ENCODE data around the gene PRDM16.

The PRDM16 gene

DNA sequence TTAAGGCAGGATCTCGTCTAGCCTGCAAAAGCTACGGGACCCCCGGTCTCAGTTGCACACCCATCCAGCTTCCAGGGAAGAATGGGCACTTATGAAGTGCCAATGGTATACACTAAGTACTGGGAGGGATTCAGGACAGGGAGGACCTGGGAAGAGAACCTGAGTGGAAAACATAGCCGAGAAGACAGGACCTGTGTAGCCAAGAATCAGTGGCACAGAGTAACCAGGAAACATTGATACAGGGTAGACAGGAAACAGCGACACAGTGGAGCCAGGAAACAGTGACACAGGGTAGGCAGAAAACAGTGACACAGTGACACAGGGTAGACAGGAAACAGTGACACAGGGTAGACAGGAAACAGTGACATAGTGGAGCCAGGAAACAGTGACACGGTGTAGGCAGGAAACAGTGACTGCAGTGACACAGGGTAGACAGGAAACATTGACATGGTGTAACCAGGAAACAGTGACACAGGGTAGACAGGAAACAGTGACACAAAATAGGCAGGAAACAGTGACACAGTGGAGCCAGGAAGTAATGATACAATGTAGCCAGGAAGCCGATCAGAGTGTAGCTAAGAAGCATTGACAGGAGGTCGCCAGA lies 247.4 kb downstream of the PRDM16 start:
- DNase-seq = no peak

DNA sequence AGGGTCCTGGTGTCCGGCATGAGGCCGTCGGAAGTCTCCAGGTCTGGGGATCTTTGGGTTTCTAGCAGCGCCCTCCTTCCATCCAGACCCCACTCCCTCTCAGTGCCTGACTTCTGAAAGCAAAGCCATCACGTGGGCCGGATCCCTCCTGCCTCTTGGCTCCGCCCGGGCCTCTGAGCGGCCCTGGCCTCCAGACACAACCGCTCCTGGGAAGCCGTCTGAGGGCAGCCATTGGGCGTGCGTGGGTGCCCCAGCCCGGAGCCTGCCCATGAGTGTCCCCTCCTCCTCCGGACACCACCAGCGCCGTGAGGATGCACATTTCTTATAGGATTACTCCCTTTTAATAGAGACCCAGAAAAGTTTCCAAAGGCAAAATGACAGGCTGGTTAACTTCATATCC lies 248.5 kb downstream of the PRDM16 start:
- no peak for DNase-seq

DNA sequence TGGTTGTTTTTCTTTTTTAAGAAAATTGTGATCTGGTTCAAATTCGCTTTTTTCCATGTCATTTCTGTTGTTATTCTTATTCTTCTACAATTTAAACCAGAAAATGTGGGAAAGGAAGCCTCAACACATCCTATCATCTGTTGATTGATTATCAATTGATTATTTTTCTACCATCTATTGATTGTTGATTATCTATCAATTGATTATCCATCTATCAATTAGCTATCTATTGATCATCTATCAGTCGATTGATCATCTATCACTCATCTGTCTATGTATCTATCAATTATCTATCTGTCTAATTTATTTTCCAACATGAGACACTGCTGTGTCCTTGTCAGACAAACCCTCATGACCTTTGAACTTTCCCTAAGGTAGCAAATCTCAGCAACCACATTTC lies 249.3 kb downstream of the PRDM16 start:
- DNase-seq = no peak

DNA sequence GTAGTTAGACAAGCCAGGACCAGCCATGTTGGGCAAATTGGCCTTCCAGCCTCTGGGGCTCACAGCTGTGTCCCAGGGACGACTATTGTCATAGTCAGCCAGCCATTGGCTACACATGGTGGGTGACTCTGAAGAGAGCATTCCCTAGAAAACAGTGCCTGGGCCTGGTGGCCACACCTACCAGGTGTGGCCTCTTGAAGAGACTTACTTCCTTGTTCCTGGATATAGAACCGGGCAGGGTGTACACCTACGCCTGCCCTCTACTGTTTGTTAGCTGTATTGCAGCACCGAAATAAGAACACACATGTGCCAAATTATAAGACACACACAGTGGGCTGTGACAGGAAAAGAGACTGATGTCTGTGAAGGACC lies 250.9 kb downstream of the PRDM16 start:
- peak; percentile 18 for DNase-seq

DNA sequence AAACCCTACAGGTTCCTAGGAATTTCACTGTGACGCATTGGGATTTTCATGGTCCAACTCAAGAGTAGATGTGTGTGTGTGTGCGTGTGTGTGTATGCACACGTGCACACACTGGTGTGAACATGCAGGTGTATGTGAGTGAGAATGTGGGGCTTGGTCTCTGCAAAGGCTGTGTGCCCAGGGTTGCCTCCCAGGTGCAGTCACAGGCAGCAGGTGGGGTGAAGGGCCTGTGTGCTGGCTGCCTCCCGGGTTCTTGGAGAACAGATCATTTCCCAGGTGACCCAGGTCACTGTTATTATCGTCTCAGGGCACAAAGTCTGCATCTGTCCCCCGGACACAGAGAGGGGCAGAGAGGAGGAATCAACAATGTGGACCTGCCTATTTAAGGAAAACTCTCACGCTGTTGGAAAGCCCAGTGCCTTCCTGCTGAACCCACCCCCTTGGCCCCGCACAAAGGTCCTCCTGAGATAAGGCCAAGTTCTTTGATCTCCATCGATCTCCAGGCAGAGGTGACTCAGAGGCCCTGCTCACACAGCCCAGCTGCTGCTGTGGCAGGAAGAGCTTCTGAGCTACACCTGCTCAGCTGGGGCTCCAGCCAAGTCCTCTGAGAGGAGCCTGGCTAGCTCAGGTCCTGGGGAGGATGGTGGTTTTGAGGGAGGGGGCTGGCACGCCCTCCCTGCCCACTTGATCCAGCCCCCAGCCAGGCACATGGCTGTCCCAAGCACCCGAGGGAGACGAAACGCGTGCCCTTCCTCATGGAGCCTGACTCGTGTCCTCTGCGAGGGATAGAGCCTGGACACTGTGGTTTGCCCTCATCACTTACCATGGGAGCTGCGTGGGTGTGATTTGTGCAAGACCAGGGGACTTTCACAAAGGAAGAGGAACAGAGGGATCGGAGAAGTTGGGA lies 251.5 kb downstream of the PRDM16 start:
- no peak for DNase-seq

DNA sequence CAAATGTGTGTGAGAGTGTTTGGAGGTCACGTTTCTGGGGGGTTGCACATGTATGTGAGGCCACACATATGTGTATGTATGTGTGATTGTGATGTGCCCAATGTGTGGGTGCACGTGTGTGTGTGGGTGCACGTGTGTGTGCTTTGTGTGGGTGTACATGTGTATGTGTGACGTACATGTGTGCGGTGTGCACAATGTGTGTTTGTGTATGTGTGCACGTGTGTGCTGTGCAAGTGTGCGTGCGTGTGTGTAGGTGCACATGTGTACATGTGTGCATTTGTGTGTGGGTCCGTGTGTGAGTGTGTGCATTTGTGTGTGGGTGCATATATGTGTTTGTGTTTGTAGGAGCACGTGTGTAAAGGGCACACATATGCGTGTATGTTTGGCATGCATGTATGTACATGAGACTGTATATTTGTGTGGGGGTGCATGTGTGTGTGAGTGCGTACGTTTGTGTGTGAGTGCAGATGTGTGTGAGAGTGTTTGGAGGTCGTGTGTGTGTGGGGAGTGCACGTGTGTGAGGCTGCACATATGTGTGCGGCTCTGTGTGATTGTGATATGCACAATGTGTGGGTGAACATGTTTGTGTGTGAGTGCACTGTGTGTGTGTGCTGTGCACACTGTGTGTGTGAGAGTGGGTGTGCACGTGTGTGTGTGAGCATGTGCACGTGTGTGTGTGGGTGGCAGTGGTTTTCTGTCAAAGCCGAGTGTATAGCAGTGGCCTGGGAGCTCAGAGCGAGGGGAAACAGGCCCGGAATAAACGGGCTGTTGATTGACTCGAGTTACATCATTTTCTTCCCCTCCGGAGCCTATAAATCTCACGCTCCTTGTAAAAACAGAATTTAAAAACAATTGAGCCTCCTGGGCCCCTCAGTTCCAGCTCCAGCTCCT lies 252.8 kb downstream of the PRDM16 start:
- no peak for DNase-seq

DNA sequence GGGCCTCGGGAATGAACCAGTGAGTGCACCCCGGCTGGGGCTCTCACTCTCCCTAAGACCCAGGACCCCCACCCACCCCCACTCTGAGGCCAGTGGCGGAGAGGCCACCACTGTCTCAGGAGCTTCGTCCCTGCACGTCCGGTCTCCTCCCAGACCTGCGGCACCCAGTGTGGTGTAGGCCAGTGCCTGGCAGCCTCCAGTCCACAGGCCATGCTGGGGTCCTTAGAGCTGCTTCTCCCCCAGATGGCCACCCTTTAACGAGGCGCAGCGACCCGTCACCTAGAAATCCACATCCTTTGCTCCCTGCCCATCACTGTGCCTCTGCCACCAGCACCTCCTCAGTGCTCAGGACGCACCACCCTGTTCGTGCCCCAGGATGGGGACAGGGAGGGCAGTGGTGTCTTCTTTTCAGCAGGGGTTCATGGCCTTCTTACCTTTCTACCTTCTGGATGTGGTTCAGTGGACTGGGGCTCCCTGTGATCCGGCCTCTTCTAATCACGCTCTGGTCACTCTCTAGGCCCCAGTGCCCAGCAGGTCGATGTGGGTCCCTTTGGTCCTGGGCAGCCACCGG lies 253.5 kb downstream of the PRDM16 start:
- DNase-seq = no peak

DNA sequence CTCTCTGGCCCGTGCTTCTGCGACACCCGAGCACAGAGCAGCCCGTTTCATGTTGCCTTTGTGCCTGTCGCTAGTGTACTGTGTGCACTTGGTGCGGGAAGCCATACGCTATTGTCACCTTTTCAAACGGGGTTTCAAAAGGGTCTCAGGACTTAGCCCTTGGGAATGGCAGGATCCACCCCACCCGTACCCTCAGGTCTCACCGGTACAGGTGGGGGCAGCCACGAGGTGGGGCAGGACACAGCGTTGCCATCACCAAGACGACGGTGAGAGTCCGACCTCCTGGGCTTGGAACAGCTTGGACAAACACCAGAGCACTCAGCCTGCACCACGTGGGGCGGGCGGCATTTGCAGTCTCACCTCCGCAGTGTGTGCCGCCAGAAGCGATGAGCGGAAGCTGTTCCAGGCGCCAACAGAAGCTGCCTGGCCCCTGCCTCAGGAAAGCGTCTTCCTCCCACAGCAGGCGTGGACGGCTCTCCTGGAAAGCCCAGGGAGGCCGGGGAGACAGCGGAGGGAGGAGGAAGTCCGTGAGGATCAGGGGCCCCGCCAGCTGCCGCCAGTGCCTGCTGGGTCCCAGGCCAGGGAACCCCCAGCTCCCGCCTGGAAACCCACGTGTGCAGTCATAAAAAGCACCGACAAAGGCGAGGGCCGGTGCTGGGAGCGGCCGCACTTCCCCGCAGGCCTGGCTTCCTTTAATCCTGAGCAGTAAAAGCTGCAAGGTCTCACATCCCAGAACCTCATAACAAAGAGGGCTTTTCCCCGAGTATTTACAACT lies 254.2 kb downstream of the PRDM16 start:
- DNase-seq = no peak

DNA sequence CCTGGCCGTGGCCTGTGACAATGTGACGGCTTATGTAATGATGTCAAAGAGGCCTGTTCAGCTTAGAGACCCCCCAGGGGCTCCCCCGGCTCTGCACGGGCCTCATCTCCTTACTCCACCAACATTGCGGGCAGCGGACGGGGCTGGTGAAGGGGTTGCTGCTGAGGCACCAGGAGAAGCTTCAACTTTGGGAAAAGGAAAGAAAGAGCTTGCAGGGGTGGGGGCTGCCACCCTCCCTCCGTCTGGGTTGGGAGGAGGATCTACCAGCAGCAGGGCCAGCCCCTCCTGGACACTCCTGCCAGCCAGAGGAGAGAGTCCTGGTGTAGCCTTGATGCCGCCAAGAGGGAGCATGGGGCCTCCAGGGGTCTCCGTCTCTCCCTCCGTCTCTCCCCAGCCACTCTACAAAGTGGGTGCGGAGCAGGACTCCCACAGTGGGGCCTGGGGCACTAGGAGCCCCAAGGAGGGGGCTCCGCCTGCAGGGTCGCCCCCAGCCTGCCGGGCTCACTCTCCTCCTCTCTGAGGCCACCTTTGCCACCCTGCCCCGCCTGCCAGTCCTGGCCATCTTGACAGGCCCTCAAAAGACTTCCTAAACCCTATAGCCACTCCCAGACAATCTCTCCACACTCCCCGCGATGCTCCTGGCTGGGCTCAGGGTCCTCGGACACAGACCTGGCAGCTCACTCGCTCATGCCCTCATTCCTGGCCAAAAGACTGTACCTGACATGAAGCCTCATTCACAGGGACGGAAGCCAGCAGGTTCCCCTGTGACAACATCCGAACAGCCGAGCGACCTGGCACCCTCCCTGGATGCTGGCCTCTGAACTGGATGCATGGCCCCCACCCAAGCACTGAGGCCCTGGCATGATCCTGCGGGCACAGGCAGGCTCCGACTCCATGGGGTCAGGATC lies 255.0 kb downstream of the PRDM16 start:
- DNase-seq = no peak

DNA sequence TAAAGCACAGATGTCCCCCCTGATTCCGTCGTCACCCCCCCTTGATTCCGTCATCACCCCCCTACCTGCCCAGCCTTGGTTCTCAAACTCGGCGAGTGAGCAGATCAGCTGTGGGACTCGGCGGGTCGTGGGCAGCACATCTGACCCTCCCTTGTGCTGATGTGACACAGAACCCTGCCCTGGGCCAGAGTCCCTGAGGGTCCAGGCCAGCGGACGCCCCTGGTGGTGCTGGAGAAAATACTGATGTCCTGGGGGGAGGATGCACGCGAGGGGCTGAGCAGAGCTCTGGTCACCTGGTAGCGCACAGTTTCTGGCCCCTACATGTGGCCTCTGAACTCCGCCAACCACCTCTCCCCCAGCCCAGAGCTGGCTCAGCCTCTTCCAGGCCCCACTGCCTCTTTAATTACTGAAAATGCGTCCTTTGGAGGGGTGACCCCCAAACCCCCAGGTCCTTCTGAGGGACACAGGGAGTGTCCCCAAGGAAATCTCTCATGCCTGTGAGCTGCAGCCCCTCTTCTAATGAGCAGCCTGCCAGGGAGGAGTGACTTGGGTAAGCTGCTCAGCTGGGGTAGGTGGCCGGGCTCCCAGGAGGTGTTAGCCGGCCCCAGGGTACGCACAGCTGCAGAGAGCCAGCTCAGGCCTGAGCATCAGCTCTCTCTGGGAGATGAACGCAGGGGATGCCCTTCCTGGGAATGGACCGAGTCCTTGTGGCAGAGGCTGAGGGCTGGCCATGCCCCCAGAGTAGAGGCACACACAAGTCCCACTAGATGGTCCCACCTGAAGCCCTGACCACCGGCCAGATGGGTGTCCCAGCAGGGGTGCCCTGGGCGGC lies 255.9 kb downstream of the PRDM16 start:
- no peak for DNase-seq

DNA sequence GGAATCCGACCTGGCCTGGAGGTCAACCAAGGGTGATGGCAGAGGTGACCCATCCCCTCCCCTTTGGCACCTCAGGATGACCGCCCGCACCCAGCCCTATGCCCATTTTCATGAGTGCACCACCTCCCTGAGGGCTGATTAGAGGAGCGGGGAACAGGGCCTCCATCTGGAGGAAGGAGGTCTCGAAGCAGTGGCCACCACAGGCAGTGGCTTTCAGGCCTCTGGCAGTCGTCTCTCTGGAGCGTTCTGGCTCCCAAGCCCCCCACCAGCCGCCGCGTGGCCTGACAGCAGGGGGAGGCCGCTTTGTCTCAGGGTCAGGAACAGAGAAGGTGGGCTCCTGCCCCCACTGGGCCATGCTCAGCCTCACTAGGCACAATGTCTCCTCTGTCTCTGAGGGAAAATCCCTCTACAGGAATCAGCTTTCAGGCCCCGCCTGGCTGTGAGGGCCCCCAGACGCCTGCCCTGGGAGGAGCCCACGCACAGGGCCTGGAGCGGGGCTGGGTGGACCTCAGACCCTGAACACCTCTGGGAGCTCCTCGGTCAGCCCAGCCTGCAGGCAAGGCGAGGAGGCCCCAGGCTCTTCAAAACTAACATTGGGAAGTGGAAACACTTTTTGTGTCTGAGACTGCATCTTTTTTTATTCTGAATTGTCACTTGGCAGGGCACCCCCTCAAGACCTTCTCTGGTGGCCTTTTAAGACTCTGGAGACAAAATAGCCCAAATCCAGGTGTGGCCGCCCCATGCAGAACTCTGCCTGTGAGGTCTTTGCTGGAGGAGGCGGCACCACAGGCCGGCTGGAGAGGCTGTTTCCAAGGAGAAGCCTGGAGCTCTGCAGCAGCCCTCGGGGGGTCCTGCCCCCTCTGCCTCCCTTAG lies 257.7 kb downstream of the PRDM16 start:
- DNase-seq = no peak

DNA sequence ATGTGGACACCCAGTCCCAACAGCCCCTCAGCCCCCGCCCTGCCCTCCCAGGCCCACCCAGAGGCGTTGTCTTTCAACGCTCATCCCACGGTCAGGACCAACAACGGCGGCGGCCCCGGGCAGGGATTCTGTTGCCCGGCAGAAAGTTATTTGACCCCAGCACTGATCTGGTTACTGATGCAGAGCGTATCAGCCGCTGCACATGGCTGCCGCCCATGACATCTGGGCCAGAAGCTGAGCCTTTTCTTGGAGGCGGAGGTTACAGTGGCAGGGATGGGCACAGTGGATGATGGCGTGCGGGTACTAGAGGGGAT lies 258.3 kb downstream of the PRDM16 start:
- no peak for DNase-seq

DNA sequence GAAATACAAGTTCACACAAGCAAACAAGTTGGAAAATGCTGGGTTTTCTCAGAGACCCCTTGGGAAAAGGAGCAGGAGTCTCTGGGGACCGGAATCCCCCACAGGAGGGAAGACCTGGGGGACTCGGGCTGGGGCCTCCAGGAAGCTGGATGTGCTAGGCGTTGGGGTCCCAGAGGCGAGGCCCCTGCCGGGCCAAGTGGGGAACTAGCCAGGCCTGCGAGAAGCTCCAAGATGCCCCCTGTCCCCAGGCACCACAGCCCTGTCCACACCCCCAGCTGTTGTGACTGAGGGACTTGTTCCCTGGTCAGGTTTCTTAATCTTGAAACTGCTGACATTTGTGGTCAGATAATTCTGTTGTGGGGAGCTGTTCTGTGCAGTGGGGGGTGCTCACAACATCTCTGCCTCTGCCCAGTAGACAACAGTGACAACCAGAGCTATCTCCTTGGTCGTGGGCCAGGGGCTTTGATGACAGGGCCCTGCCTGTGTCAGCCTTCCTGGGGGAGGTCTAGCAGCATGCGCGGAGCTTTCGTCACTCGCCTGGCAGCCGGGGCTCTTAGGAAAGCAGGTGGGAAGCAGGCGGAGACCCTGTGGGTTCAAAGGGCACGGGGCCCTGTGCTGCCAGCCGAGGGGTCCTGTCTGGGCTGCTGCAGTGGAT lies 259.1 kb downstream of the PRDM16 start:
- DNase-seq = no peak

DNA sequence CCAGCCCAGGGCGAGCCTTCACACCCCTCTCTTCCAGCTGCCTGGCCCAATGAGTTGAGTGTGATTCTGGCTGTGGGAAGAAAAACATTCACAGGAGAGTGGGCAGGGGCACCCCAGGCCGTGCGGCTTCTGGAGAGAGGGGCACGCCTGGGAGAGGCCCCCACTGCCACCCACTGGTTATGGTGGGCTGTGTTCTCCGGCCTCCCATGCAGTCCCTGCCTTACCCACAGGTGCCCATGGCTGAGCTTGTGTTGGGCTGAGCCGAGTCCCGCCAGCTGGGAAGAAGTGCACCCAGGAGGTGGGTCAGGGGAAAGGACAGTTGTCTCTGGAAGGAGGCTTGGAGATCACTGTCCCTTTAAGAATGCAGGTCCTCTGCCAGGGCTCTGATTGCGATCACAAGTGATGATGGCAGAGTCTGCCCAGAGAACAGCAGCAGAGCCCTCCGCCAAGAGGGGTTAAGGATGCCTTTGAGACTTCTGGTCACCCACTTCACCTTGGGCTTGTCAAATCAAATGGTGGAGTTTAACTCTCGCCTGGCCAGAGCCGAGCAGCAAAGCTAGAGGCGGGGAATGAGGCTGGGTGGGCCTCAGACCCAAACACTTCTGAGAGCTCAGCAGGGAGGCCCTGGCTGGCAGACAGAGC lies 260.8 kb downstream of the PRDM16 start:
- DNase-seq = no peak

DNA sequence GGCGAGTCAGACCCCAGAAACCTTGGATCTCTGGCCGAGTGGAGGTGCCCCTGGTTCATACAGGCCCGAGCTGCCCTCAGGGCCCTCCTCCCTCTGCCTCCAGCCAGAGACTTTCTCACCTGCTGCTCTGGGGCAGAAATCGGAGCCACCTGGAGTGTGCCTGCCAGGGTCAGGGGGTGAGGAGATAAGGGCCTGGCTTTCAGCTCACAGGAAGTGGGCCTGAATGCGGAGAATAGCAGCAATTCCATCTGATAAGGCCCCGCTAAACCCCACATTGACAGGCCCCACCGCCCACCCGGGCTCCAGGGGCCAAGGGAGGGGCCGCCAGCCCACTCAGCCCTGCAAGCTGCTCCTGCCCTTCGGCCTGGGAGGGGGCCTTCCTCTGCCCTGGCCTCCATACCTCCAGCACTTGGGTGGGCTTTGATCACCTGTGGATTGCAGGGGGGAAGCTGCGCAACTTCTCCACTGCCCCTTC lies 261.8 kb downstream of the PRDM16 start:
- no peak for DNase-seq

DNA sequence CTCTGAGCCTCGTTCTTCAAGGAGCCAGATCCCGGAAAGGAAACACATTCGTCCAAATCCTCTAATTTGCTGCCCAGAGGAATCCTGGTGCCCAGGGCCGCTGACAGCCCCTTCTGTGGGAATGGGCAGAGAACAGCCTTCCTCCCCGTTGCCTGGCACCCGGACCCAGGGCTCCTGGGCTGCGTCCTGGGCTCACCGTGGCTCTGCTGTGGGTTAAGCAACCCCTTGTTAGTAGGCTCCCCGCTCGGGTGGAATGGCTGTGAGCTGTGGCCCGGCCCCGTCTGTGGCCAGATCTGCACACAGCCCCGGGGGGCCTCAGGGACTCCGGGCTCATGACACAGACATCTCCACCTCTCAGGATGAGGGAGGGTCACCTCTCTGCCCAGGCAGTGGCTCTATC lies 262.6 kb downstream of the PRDM16 start:
- no peak for DNase-seq

DNA sequence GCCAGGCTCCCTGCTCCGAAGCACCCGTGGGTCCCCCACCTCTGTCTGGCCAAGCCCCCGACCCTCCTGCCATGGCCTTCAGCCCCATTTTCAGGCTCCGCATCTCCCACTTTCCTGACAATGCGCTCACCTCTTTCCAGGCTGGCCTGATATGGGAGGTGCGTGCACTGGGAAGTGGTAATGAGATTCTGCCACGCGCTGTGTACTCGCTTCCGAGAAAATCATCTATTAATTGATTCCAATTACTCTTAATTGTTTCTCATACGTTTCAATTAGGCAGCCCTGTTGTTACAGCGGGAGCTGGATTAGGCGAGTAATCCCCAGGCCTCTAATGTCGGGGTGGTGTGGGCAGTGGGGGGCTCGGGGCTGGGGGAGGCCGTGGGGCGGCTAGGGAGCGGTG lies 263.0 kb downstream of the PRDM16 start:
- DNase-seq = no peak

DNA sequence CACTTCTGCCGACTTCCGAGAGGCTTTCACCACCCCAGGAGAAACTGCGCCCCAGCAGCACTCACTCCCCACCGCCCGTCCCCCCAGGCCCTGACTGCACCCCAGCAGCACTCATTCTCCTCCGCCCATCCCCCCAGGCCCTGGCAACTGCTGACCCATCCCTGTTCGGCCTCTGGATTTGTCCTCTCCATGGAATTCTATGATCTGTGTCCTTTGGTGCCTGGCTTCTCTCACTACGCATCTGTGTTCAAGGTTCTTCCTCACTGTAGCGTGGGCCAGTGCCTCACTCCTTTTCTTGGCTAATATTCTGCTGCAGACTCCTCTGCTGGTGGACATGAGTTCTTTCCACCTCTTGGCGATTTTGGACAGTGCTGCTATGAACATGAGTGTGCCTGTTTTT lies 263.7 kb downstream of the PRDM16 start:
- no peak for DNase-seq

All from stimulated activated CD4-positive, alpha-beta T cell treated with anti-CD3 and anti-CD28 coated beads, Interleukin-12 subunit alpha, Interleukin-12 subunit beta, amount 100 ng/mL, for 4 hours (primary cell).